ENCODE data around the gene MMADHC.
"Not testable (repeated sequence)": the region's sequence is repeated elsewhere in the genome, so short reads cannot be mapped to it uniquely, and the experiment has no call there.

Gene MMADHC

DNA sequence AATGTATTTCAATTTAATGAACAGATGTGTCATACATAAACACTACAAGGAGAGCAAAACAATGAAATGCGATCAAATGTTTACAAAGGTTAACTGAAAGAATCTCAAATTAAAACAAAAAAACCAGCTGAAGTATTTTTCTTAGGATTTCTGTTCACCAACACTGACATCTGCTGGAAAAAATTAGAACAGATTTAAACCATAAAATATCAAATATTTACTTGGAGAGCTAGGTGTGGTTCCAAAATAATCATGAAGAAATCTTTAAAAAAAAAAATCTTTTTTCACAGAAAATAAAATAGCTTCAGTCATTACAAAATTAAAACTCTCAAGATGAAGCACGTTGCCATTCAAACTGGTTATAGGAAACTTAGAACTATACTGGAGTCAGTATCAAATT is 13.8 kb downstream of the MMADHC start:
- DNase-seq (ENCODE audit: low read depth, low spot score) = no peak
- Histone ChIP-seq H3K9me3 (ENCODE audit: control insufficient read depth, insufficient read depth, low read length) (no peaks in the 10 kb centered on the region), H3K36me3 (ENCODE audit: control insufficient read depth, insufficient read depth, low read length) (peaks cover 8% of the 10 kb centered on the region; the same call in 1 of the 2 replicates), H3K27me3 (ENCODE audit: control insufficient read depth, insufficient read depth, low read length) (no peaks in the 10 kb centered on the region), H3K27ac (ENCODE audit: low read length) (no peak overlapping the region), H3K4me3 (ENCODE audit: low read length) (no peak overlapping the region), H3K4me1 (ENCODE audit: control insufficient read depth, insufficient read depth, low read length) (no peaks in the 10 kb centered on the region)
- no CpG with 5 or more reads among the region's 2 CpGs for WGBS (ENCODE audit: insufficient coverage, insufficient read length)

DNA sequence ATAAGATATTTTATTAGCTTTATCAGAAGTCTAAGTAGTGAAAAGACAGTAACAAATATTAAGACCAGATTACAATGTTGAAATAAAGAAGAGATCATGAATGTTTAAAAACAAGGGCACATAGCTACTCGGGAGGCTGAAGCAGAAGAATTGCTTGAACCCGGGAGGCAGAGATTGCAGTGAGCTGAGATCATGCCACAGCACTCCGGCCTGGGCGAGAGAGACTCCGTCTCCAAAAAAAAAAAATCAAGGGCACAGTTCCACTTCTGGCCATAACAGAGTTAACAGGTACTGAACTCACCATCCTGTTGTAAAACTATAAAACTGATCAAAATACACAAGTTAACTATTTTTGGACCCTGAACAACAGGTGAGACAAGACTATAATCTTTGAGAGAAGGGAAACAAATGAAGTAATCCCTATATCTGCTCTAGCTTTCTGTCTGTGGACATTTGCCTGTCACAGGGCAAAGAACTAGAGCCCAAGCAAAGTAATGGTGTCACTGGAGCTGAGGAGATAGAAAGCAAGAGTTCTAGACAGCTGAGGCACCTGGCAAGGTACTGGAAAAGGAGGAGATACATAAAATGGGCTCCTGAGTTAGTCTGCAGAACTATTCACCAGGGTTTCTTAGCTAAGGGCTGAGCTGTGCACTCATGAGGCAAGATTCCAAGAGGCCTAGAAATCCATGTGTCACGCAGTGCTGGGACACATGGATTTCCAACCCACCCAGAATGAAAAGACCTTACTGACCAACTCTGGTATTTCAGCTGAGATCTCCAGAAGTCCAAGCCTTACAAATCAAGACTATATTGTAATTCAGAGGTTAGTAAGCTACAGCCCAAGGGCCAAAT is 15.2 kb downstream of the MMADHC start:
- Histone ChIP-seq H3K4me1 (ENCODE audit: control insufficient read depth, insufficient read depth, low read length) (no peaks in the 10 kb centered on the region), H3K4me3 (ENCODE audit: low read length) (no peak overlapping the region), H3K27me3 (ENCODE audit: control insufficient read depth, insufficient read depth, low read length) (no peaks in the 10 kb centered on the region), H3K27ac (ENCODE audit: low read length) (no peak overlapping the region), H3K9me3 (ENCODE audit: control insufficient read depth, insufficient read depth, low read length) (no peaks in the 10 kb centered on the region), H3K36me3 (ENCODE audit: control insufficient read depth, insufficient read depth, low read length) (peaks cover 11% of the 10 kb centered on the region; the same call in 1 of the 2 replicates)
- DNase-seq (ENCODE audit: low read depth, low spot score) = no peak
- WGBS (ENCODE audit: insufficient coverage, insufficient read length) = no CpG with 5 or more reads among the region's 6 CpGs

DNA sequence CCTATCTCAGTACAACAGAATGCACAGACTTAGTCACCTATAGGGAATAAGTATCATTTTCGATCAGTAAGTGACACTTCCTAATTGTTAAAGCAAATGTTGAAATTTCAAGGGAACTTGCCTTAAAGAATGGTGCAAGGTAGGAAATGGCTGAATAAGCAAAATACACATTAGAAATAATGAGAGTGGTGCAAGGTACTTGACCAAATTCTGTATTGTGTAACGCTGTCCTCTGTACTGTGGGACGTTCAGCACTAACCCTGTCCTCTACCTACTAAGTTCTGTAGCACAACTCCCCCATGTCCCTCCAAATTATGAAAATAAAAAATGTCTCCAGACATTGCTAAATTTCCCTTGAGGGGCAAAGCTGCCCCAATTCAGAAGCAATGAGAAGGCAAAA is 19.4 kb downstream of the MMADHC start:
- whole genome bisulfite sequencing (ENCODE audit: insufficient coverage, insufficient read length) = no CpG with 5 or more reads among the region's 3 CpGs
- no peaks in the 10 kb centered on the region for H3K4me1 ChIP-seq (ENCODE audit: control insufficient read depth, insufficient read depth, low read length)
- H3K9me3 ChIP-seq (ENCODE audit: control insufficient read depth, insufficient read depth, low read length) = no peaks in the 10 kb centered on the region
- no peak overlapping the region for H3K4me3 ChIP-seq (ENCODE audit: low read length)
- DNase-seq (ENCODE audit: low read depth, low spot score) = no peak
- peaks cover 6% of the 10 kb centered on the region; the same call in 1 of the 2 replicates for H3K36me3 ChIP-seq (ENCODE audit: control insufficient read depth, insufficient read depth, low read length)
- H3K27ac ChIP-seq (ENCODE audit: low read length) = no peak overlapping the region
- no peaks in the 10 kb centered on the region for H3K27me3 ChIP-seq (ENCODE audit: control insufficient read depth, insufficient read depth, low read length)

DNA sequence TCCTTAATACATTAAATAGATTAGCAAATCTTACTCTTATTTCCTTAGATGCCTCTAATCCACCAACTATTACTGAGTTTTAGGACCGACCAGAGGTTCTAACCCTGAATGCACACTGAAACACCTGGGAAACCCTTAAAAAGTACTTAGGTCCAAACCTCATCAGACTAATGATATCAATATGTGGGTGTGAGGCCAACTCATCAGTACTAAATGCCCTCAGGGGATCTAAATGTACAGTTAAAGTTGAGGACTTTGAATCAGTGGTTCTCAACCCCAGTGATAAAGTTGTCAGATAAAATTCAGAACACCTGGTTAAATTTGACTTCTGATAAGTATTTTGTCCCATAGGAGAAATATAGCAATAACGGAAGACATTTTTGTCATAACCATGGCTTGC is 20.9 kb downstream of the MMADHC start:
- Histone ChIP-seq H3K27ac (ENCODE audit: low read length) (no peak overlapping the region), H3K36me3 (ENCODE audit: control insufficient read depth, insufficient read depth, low read length) (peaks cover 6% of the 10 kb centered on the region; the same call in 1 of the 2 replicates), H3K4me3 (ENCODE audit: low read length) (no peak overlapping the region), H3K4me1 (ENCODE audit: control insufficient read depth, insufficient read depth, low read length) (no peaks in the 10 kb centered on the region), H3K9me3 (ENCODE audit: control insufficient read depth, insufficient read depth, low read length) (no peaks in the 10 kb centered on the region), H3K27me3 (ENCODE audit: control insufficient read depth, insufficient read depth, low read length) (no peaks in the 10 kb centered on the region)
- DNase-seq (ENCODE audit: low read depth, low spot score) = no peak
- WGBS (ENCODE audit: insufficient coverage, insufficient read length) = no CpG with 5 or more reads among the region's 2 CpGs

DNA sequence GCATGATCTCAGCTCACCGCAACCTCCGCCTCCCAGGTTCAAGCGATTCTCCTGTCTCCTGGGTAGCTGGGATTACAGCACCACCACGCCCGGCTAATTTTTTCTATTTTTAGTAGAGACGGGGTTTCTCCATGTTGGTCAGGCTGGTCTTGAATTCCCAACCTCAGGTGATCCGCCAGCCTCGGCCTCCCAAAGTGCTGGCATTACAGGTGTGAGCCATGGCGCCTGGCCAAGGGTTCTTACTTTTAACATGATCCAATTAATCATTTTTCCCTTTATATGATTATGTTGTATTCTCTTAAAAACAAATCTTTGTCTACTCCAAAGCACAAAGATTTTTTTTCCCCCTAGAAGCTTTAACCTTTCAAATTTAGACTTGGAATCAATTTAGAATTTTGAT is 21.9 kb downstream of the MMADHC start:
- not testable (repeated sequence) for H3K27ac ChIP-seq (ENCODE audit: low read length); H3K9me3 ChIP-seq (ENCODE audit: control insufficient read depth, insufficient read depth, low read length); H3K4me1 ChIP-seq (ENCODE audit: control insufficient read depth, insufficient read depth, low read length); DNase-seq (ENCODE audit: low read depth, low spot score); H3K27me3 ChIP-seq (ENCODE audit: control insufficient read depth, insufficient read depth, low read length); H3K4me3 ChIP-seq (ENCODE audit: low read length); H3K36me3 ChIP-seq (ENCODE audit: control insufficient read depth, insufficient read depth, low read length)
- no CpG with 5 or more reads among the region's 9 CpGs for WGBS (ENCODE audit: insufficient coverage, insufficient read length)

DNA sequence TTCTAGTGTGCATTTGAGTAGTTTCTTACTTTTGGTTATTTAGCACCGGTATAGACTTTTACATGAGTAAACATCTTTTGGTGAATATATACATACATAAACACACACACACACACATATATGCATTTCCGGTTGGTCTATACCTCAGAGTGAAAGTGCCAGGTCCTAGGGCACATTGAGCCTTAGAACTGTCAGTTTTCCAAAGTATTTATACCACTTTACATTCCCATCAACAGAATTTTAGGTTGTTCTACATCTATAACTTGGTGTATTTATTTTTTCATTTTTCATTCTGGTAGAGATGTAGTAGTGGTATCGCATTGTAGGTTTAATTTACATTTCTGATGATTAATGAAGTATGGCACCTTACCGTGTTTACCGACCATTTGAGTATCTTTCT is 22.6 kb downstream of the MMADHC start:
- Histone ChIP-seq H3K4me1 (ENCODE audit: control insufficient read depth, insufficient read depth, low read length) (no peaks in the 10 kb centered on the region), H3K27ac (ENCODE audit: low read length) (no peak overlapping the region), H3K9me3 (ENCODE audit: control insufficient read depth, insufficient read depth, low read length) (no peaks in the 10 kb centered on the region), H3K4me3 (ENCODE audit: low read length) (no peak overlapping the region), H3K27me3 (ENCODE audit: control insufficient read depth, insufficient read depth, low read length) (no peaks in the 10 kb centered on the region), H3K36me3 (ENCODE audit: control insufficient read depth, insufficient read depth, low read length) (peaks cover 6% of the 10 kb centered on the region; the same call in 1 of the 2 replicates)
- no peak for DNase-seq (ENCODE audit: low read depth, low spot score)
- WGBS (ENCODE audit: insufficient coverage, insufficient read length) = no CpG with 5 or more reads among the region's 5 CpGs

DNA sequence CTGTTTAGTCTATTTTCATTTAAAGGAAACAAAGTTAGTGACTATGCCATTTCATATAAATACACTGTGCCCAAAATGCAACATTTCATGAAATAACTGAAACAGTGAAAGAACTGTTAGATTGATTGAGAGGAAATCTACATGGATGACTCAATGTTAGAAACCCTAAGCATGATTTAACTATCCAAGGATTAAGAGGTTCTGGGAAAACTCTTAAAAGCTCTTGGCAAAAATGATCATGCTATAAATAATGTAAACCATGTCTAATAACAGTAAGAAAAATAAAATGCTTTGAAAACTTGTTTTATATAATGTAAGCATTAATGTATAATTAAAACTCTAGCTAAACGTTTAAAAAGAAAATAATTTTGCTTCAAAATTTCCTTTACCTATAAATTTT is 23.5 kb downstream of the MMADHC start:
- Histone ChIP-seq H3K27me3 (ENCODE audit: control insufficient read depth, insufficient read depth, low read length) (no peaks in the 10 kb centered on the region), H3K9me3 (ENCODE audit: control insufficient read depth, insufficient read depth, low read length) (no peaks in the 10 kb centered on the region), H3K4me3 (ENCODE audit: low read length) (no peak overlapping the region), H3K36me3 (ENCODE audit: control insufficient read depth, insufficient read depth, low read length) (peaks cover 6% of the 10 kb centered on the region; the same call in 1 of the 2 replicates), H3K27ac (ENCODE audit: low read length) (no peak overlapping the region), H3K4me1 (ENCODE audit: control insufficient read depth, insufficient read depth, low read length) (no peaks in the 10 kb centered on the region)
- DNase-seq (ENCODE audit: low read depth, low spot score) = no peak
- no CpG with 5 or more reads among the region's 1 CpG for WGBS (ENCODE audit: insufficient coverage, insufficient read length)

DNA sequence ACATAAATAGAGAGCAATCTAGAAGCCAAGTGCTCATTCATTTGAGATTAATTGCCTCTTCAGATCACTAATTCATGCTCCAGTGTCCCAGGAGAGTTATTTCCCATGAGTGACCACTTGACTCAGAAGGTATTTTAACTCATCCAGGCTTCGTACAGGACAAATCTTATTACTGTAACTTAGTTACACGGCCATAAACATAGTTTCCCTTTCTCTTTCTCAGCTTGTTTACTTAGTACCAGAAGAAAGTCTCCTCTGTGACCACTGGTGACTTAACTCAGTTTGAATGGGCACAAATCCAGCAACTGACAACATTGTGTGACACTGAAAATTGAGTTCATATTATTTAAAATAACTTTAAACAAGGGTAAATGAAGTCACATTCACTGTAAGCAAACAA is 25.3 kb downstream of the MMADHC start:
- Histone ChIP-seq H3K9me3 (ENCODE audit: control insufficient read depth, insufficient read depth, low read length) (no peaks in the 10 kb centered on the region), H3K36me3 (ENCODE audit: control insufficient read depth, insufficient read depth, low read length) (no peaks in the 10 kb centered on the region; the same call in 1 of the 2 replicates), H3K27ac (ENCODE audit: low read length) (no peak overlapping the region), H3K4me3 (ENCODE audit: low read length) (no peak overlapping the region), H3K27me3 (ENCODE audit: control insufficient read depth, insufficient read depth, low read length) (no peaks in the 10 kb centered on the region), H3K4me1 (ENCODE audit: control insufficient read depth, insufficient read depth, low read length) (no peaks in the 10 kb centered on the region)
- WGBS (ENCODE audit: insufficient coverage, insufficient read length) = no CpG with 5 or more reads among the region's 2 CpGs
- no peak for DNase-seq (ENCODE audit: low read depth, low spot score)

DNA sequence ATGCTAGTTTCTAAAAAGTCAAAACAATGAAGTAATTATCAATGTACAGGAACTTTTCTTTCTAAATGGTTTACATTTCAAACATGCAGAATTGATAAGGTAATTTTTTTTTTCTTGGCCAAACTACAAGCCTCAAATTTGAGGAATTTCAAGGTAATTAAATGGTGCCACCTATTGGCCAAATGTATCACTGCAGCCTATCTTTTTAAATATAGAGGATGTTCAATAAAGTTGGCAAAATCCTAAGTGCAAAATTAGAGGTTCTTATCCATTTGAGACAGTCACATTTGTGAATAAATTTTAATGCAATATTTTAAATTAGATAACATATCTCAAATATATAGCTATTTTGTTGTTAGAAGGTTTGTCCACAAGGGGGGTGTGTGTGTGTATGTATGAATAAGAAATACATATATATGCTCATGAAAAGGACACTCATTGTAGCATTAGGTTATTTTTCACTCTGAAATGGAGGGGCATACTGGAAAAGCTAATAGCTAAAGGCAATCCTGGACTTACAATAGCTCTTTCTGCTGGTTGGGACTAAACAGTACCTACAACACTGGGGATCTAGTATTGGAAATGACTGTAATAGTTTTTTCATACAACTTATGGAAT is 26.2 kb downstream of the MMADHC start:
- no peak overlapping the region for H3K4me3 ChIP-seq (ENCODE audit: low read length)
- H3K36me3 ChIP-seq (ENCODE audit: control insufficient read depth, insufficient read depth, low read length) = no peaks in the 10 kb centered on the region
- no peaks in the 10 kb centered on the region for H3K9me3 ChIP-seq (ENCODE audit: control insufficient read depth, insufficient read depth, low read length)
- H3K4me1 ChIP-seq (ENCODE audit: control insufficient read depth, insufficient read depth, low read length) = no peaks in the 10 kb centered on the region
- H3K27ac ChIP-seq (ENCODE audit: low read length) = no peak overlapping the region
- DNase-seq (ENCODE audit: low read depth, low spot score) = no peak
- no peaks in the 10 kb centered on the region for H3K27me3 ChIP-seq (ENCODE audit: control insufficient read depth, insufficient read depth, low read length)

DNA sequence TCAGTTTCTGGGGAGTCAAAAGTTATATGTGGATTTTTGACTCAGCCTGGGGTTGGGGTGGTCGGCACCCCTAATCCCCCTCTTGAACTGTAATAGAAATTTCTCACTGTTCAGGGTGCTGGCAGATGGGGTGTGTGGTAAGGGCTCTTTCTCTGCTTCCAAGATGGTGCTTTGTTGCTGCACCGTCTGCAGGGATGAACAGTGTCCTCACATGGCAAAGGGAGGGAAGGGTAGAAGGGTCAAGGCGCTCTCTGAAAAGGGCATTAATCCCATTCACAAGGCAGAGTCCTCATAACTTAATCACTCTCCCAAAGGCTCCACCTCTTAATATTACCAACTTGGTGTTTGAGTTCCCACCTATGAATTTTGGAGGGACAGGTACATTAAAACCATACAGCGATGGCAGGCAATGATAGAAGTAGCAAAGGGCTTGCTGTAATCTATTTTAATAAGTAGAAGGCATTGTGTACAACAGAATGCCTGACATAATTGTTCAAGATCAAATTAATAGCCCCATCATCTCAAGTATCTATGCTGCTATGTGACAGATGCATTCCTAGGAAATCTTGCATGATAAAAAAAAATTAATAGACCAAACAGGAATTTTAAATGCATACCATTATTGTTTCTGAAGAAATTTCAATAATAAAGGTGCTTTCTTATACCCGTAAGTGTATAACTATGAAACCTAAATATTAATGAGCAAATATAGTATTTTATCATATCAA is 28.1 kb downstream of the MMADHC start:
- DNase-seq (ENCODE audit: low read depth, low spot score) = no peak
- H3K4me3 ChIP-seq (ENCODE audit: low read length) = no peak overlapping the region
- H3K9me3 ChIP-seq (ENCODE audit: control insufficient read depth, insufficient read depth, low read length) = no peaks in the 10 kb centered on the region
- no peaks in the 10 kb centered on the region for H3K36me3 ChIP-seq (ENCODE audit: control insufficient read depth, insufficient read depth, low read length)
- no CpG with 5 or more reads among the region's 5 CpGs for WGBS (ENCODE audit: insufficient coverage, insufficient read length)
- no peak overlapping the region for H3K27ac ChIP-seq (ENCODE audit: low read length)
- H3K4me1 ChIP-seq (ENCODE audit: control insufficient read depth, insufficient read depth, low read length) = no peaks in the 10 kb centered on the region
- no peaks in the 10 kb centered on the region for H3K27me3 ChIP-seq (ENCODE audit: control insufficient read depth, insufficient read depth, low read length)
